ENCODE data around the gene ZNF382.

The ZNF382 gene

DNA sequence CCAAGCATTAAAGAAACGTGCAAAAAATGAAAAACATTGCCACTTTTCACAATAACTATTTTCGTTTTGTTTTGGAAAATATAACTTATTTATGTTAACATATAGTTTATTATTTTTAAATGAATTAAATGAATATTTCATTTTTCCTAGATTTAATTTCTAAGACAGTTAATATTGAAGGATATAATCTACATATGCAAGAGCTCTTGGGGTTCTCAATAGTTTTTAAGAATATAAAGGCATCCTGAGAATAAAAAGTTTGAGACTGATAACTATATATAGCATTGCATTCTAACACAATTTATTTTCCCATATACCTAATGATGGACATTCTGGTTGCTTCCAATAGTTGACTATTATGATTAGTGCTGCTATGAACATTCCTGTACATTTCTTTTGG is 41.6 kb downstream of the ZNF382 start:
- Histone ChIP-seq H4K20me1 (ENCODE audit: insufficient read depth, low read length) (no peaks in the 10 kb centered on the region), H3K4me3 (ENCODE audit: low read length) (no peak overlapping the region), H3K79me2 (ENCODE audit: low read length) (no peaks in the 10 kb centered on the region), H3K4me1 (ENCODE audit: low read length) (no peaks in the 10 kb centered on the region), H2AFZ (ENCODE audit: low read depth, low read length) (no peak overlapping the region), H3K9me3 (ENCODE audit: insufficient read depth, low read length) (peaks cover 35% of the 10 kb centered on the region), H3K36me3 (replicated peaks; ENCODE audit: low read depth, low read length) (peaks cover 33% of the 10 kb centered on the region), H3K27me3 (ENCODE audit: low read depth, low read length) (no peaks in the 10 kb centered on the region), H3K4me2 (ENCODE audit: low read length) (no peak overlapping the region), H3K27ac (ENCODE audit: low read length) (no peak overlapping the region), H3K9ac (ENCODE audit: low read length) (no peak overlapping the region)
- TF ChIP-seq, protein P1, sequence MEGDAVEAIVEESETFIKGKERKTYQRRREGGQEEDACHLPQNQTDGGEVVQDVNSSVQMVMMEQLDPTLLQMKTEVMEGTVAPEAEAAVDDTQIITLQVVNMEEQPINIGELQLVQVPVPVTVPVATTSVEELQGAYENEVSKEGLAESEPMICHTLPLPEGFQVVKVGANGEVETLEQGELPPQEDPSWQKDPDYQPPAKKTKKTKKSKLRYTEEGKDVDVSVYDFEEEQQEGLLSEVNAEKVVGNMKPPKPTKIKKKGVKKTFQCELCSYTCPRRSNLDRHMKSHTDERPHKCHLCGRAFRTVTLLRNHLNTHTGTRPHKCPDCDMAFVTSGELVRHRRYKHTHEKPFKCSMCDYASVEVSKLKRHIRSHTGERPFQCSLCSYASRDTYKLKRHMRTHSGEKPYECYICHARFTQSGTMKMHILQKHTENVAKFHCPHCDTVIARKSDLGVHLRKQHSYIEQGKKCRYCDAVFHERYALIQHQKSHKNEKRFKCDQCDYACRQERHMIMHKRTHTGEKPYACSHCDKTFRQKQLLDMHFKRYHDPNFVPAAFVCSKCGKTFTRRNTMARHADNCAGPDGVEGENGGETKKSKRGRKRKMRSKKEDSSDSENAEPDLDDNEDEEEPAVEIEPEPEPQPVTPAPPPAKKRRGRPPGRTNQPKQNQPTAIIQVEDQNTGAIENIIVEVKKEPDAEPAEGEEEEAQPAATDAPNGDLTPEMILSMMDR (IDR thresholded peaks at IDR 0.05; ENCODE audit: low read depth, low read length): no peak
- no peak for TF ChIP-seq EZH2phosphoT487 (IDR thresholded peaks at IDR 0.05; ENCODE audit: low read depth)

DNA sequence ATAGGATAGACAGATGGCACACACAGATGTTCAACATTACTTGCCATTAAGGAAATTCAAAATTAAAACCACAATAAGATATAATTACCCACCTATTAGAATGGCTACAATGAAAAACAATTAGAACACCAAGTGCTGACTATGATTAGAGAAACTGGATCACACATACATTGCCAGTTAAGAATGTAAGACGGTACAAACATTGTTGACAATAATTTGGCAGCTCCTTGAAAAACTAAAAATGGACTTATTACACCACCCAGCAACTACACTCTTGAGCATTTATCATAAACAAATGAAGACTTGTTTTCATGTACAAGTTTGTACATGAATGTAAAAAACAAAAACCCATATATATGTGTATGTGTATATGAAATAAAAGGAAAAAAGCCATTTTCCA is 47.8 kb downstream of the ZNF382 start:
- Histone ChIP-seq H3K4me1 (ENCODE audit: low read length) (no peaks in the 10 kb centered on the region), H3K36me3 (replicated peaks; ENCODE audit: low read depth, low read length) (peaks cover 46% of the 10 kb centered on the region), H3K4me3 (ENCODE audit: low read length) (no peak overlapping the region), H4K20me1 (ENCODE audit: insufficient read depth, low read length) (no peaks in the 10 kb centered on the region), H3K27me3 (ENCODE audit: low read depth, low read length) (no peaks in the 10 kb centered on the region), H3K4me2 (ENCODE audit: low read length) (no peak overlapping the region), H3K79me2 (ENCODE audit: low read length) (no peaks in the 10 kb centered on the region), H3K9me3 (ENCODE audit: insufficient read depth, low read length) (peaks cover 18% of the 10 kb centered on the region), H3K27ac (ENCODE audit: low read length) (no peak overlapping the region), H2AFZ (ENCODE audit: low read depth, low read length) (no peak overlapping the region), H3K9ac (ENCODE audit: low read length) (no peak overlapping the region)
- no peak for TF ChIP-seq EZH2phosphoT487 (IDR thresholded peaks at IDR 0.05; ENCODE audit: low read depth)
- TF ChIP-seq, protein P1 (IDR thresholded peaks at IDR 0.05; ENCODE audit: low read depth, low read length): no peak

DNA sequence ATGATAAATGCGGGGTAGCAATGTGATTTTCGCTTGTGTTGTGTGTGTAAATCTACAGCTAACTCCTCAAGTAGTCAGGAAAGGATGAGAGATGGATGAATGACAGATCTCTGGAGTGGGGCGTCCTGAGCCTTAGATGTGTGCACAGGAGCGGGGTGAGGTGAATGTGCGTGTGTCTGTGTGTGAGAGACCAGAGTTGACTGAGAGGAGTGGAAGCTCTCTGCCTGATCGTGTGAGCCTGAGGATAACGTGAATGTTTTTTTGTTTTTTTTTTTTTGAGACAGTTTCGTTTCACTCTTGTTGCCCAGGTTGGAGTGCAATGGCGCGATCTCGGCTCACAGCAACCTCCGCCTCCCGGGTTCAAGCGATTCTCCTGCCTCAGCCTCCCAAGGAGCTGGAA is 60.7 kb downstream of the ZNF382 start:
- H3K27ac ChIP-seq (ENCODE audit: low read length): no peak overlapping the region
- no peaks in the 10 kb centered on the region for H3K27me3 ChIP-seq (ENCODE audit: low read depth, low read length)
- no peaks in the 10 kb centered on the region for H3K4me1 ChIP-seq (ENCODE audit: low read length)
- TF ChIP-seq, protein P1 (IDR thresholded peaks at IDR 0.05; ENCODE audit: low read depth, low read length): no peak
- TF ChIP-seq EZH2phosphoT487 (IDR thresholded peaks at IDR 0.05; ENCODE audit: low read depth): no peak
- H2AFZ ChIP-seq (ENCODE audit: low read depth, low read length): no peak overlapping the region
- peak overlapping the region; percentile 72 for H3K4me2 ChIP-seq (ENCODE audit: low read length)
- H3K9me3 ChIP-seq (ENCODE audit: insufficient read depth, low read length): no peaks in the 10 kb centered on the region
- no peaks in the 10 kb centered on the region for H4K20me1 ChIP-seq (ENCODE audit: insufficient read depth, low read length)
- H3K9ac ChIP-seq (ENCODE audit: low read length): no peak overlapping the region
- H3K4me3 ChIP-seq (ENCODE audit: low read length): peak overlapping the region; percentile 100
- peaks cover 33% of the 10 kb centered on the region for H3K36me3 ChIP-seq (replicated peaks; ENCODE audit: low read depth, low read length)
- H3K79me2 ChIP-seq (ENCODE audit: low read length): peaks cover 11% of the 10 kb centered on the region

DNA sequence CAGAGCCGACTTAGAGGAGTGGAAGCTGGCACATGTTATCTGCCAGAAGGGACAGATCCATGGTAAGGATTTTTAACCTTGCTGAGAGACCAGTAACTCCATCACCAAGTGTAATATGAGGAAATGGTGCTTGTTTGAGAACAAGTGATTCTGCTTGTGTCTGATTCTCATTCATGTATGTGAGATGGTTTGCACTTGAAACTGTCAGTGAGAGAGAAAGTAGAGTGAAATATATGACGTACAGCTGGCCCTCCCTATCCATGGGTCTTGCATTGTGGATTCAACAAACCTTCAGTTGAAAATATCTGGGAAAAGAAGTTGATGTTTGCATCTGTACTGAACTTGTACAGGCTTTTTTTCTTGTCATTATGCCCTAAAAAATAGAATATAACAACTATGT is 63.5 kb downstream of the ZNF382 start:
- no peak for TF ChIP-seq EZH2phosphoT487 (IDR thresholded peaks at IDR 0.05; ENCODE audit: low read depth)
- TF ChIP-seq, protein P1 (IDR thresholded peaks at IDR 0.05; ENCODE audit: low read depth, low read length): no peak
- Histone ChIP-seq H4K20me1 (ENCODE audit: insufficient read depth, low read length) (no peaks in the 10 kb centered on the region), H3K9ac (ENCODE audit: low read length) (no peak overlapping the region)

More for the DNA sequence above, 63.5 kb downstream of the ZNF382 start:
- Histone ChIP-seq H3K79me2 (ENCODE audit: low read length) (peaks cover 11% of the 10 kb centered on the region), H3K27ac (ENCODE audit: low read length) (no peak overlapping the region), H2AFZ (ENCODE audit: low read depth, low read length) (no peak overlapping the region), H3K4me2 (ENCODE audit: low read length) (no peak overlapping the region), H3K4me1 (ENCODE audit: low read length) (no peaks in the 10 kb centered on the region), H3K4me3 (ENCODE audit: low read length) (no peak overlapping the region), H3K36me3 (replicated peaks; ENCODE audit: low read depth, low read length) (peaks cover 46% of the 10 kb centered on the region), H3K9me3 (ENCODE audit: insufficient read depth, low read length) (no peaks in the 10 kb centered on the region), H3K27me3 (ENCODE audit: low read depth, low read length) (no peaks in the 10 kb centered on the region)
